Measurements from ENCODE around the gene NYAP1.
"Not testable (repeated sequence)": the region's sequence is repeated elsewhere in the genome, so short reads cannot be mapped to it uniquely, and the experiment has no call there.

Gene NYAP1

DNA sequence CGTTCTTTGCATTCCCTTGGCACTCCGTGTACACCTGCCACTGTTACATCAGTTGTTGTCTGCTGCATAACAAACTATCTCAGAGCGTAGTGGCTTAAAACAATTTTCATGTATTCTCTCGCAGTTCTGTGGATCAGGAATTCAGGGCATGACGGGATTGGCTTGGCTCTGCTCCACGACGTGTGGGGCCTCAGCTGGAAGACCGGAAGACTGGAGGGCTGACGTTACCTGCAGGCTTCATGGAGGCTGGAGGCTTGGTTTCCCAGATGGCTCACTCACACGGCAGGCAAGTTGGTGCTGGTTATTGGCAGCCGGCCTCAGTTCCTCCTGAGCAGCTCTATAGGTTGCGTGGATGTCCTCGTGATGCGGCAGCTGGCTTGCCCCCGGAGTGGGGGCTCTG lies 25.5 kb downstream of the NYAP1 start:
- DNase-seq (ENCODE audit: low read depth in 1 of 2, low spot score in 1 of 2): no peak

DNA sequence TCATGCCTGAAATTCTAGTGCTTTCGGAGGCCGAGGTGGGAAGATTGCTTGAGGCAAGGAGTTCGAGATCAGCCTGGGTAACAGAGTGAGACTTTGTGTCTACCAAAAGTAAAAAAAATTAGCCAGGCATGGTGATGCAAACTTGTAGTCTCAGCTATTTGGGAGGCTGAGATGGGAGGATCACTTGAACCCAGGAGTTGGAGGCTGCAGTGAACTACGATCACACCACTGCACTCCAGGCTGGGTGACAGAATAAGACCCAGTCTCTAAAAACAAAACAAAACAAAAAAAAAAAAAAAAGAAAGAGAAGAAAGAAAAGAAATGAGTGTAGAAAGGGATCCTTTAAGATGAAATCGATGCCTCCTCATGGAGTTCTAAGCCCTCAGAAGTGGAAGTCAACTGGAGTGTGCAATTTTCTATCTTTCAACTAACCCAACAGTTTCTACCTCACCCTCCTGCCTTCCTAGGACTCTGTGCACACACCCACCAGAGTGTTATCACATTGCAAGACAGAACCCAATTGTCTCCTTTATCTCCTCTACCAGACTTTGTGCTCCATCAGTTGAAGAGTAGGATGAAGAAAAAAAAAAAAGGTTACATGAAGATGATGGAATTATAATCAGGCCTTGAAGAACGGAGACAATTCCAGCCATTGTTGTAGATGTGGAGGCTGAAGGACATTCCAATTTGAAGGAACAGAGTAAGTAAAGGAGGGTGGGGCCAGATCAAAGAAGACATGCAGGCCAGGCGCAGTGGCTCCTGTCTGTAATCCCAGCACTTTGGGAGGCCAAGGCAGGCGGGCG lies 26.9 kb downstream of the NYAP1 start:
- DNase-seq (ENCODE audit: low read depth in 1 of 2, low spot score in 1 of 2): no peak

DNA sequence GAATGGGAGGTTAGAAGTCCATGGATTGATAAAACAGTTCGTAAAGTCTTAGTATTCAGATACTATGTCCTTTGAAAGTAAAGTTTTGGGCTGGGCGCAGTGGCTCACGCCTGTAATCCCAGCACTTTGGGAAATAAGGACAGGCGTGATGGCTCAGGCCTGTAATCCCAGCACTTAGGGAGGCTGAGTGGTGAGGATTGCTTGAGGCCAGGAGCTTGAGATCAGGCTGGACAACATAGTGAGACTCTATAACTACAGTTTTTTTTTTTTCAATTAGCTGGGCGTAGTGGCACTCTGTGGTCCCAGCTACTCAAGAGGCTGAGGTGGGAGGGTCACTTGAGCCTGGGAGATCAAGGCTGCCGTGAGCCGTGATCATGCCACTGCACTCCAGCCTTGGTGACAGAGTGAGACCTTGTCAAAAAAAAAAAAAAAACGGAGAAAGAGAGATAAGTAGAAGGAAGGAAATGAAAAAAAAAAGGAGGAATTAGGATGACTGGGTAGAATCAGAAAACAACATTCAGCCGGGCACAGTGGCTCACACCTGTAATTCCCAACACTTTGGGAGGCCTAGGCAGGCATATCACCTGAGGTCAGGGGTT lies 29.6 kb downstream of the NYAP1 start:
- DNase-seq (ENCODE audit: low read depth in 1 of 2, low spot score in 1 of 2): no peak

DNA sequence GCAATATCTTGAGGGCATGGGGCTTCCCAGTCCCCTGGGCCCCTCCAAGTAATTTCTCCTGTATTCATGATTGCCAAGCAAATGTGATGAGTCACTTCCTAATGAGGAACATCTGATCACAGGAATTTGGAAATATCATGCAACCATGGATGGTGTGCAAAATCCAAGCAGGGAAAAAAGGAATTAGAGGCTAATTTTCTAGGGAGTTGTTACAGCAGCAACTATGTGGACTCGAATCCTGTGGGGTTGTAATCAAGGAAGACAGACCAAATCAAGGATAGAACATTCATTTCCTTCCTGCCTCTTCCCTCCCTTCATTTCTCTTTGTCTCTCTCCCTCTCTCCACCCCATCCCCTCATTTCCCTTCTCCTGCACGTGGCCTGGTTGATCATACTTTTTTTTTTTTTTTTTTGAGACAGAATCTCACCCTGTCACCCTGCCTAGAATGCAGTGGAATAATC lies 31.4 kb downstream of the NYAP1 start:
- DNase-seq (ENCODE audit: low read depth in 1 of 2, low spot score in 1 of 2): no peak

DNA sequence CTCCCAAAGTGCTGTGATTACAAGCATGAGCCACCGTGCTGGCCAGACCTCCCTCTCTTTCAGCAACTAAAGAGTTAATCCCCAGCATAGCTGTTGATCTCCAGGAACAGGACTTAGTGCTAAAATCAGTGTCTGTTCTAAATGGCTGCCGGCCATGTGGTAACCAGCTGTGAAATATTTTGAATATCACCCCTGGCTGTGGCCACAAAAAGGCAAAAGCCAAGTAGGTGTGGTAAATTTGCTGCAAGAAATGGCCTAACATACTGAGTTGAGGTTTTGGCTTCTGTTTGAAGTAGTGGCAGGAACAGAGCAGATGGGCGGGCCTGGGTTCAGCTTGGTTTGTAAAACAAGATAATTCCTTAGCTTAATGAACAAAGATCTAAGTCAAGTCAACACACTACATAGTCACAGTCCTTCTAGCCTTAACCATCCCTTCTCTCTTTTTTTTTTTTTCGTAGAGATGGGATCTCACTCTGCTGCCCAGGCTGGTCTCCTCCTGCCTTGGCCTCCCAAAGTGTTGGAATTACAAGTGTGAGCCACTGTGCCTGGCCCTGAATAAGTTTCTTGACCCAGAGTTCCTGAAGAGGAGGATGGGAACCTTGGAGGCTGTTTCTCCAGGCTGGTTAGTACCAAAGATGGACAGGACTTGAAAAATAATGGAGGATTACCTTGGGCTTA lies 32.5 kb downstream of the NYAP1 start:
- DNase-seq (ENCODE audit: low read depth in 1 of 2, low spot score in 1 of 2): peak in 1 of 2 donors; percentile 12

DNA sequence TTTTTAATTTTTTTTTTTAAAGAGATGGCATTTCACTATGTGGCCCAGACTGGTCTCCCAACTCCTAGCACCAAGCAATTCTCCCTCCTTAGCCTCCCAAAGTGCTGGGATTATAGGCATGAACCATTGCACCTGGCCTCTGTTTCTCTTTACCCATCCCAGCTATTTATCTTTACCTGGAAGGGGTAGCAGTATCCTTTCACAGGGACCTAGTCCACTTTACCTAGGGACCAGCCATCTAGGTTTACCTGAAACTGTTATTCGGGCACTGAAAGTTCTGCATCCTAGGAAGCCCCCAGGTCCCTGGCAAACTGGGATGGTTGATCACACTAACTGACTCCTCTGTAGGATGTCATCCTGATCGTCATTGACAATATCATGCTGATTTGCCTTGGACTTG lies 33.6 kb downstream of the NYAP1 start:
- DNase-seq (ENCODE audit: low read depth in 1 of 2, low spot score in 1 of 2): no peak

DNA sequence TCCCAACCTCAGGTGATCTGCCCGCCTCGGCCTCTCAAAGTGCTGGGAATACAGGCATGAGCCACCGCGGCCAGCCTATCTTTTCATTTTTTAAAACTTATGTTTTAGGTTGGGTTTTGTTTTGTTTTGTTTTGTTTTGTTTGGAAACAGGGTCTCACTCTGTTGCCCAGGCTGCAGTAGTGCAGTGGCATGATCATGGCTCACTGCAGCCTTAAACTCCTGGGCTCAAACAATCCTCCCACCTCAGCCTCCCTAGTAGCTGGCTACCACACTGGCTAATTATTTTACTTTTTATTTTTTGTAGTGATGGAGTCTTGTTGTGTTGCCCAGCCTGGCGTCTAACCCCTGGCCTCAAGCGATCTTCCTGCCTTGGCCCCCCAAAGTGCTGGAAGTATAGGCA lies 35.9 kb downstream of the NYAP1 start:
- no peak for DNase-seq (ENCODE audit: low read depth in 1 of 2, low spot score in 1 of 2)

DNA sequence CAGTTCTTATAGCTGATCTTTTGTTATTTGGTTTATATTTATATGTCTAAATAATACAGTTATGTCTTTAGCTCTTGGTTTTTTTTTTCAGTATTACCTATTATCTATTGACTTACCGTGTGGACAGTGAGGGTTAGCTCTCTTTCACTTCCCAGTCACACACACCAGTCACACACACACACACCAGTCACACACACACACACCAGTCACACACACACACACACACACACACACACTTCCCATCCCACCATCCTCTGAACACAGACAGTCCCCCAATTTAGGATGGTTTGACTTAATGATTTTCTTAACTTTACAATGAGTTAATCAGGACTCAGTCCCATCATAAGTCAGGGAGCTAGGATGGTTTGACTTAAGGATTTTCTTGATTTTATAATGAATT lies 36.4 kb downstream of the NYAP1 start:
- DNase-seq (ENCODE audit: low read depth in 1 of 2, low spot score in 1 of 2): no peak

DNA sequence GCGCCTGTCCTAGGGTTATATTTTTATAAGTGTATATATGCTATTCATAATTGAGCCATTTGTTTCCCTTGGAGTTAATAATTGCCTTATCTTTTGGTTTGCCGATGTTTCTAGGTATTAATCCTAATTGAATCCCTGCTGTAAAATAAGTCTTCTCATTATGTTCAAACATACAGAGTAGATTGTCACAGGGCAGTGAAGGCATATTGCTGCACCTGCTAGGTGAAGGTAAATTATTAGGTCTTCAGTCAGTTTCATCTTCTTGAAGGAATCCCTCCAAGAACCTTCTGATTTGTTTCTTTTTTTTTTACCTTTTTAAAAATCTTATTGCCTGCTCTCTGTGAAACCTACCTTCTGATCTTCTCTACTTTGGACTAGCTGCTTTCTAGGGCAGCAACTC lies 37.3 kb downstream of the NYAP1 start:
- DNase-seq (ENCODE audit: low read depth in 1 of 2, low spot score in 1 of 2): no peak

DNA sequence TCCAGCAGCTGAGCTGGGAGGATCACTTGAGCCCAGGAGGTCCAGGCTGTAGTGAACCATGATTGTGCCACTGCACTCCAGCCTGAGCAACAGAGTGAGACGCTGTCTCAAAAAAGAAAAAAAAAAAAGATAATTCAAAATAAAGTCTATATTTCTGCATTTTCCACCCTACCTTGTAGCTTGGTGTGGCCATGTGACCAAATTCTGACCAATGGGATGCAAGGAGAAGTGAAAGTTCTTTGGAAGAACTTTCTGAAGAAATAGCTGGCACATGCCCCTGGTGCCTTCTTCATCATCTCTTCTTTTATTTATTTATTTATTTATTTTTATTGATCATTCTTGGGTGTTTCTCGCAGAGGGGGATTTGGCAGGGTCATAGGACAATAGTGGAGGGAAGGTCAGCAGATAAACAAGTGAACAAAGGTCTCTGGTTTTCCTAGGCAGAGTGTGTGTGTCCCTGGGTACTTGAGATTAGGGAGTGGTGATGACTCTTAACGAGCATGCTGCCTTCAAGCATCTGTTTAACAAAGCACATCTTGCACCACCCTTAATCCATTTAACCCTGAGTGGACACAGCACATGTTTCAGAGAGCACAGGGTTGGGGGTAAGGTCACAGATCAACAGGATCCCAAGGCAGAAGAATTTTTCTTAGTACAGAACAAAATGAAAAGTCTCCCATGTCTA lies 38.3 kb downstream of the NYAP1 start:
- not testable (repeated sequence) for DNase-seq (ENCODE audit: low read depth in 1 of 2, low spot score in 1 of 2)

DNA sequence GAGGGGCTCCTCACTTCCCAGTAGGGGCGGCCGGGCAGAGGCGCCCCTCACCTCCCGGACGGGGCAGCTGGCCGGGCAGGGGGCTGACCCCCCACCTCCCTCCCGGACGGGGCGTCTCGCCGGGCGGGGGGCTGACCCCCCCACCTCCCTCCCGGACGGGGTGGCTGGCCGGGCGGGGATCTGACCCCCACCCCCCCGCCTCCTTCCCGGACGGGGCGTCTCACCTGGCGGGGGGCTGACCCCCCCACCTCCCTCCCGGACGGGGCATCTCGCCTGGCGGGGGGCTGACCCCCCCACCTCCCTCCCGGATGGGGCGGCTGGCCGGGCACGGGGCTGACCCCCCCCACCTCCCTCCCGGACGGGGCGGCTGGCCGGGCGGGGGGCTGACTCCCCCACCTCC lies 39.5 kb downstream of the NYAP1 start:
- not testable (repeated sequence) for DNase-seq (ENCODE audit: low read depth in 1 of 2, low spot score in 1 of 2)

DNA sequence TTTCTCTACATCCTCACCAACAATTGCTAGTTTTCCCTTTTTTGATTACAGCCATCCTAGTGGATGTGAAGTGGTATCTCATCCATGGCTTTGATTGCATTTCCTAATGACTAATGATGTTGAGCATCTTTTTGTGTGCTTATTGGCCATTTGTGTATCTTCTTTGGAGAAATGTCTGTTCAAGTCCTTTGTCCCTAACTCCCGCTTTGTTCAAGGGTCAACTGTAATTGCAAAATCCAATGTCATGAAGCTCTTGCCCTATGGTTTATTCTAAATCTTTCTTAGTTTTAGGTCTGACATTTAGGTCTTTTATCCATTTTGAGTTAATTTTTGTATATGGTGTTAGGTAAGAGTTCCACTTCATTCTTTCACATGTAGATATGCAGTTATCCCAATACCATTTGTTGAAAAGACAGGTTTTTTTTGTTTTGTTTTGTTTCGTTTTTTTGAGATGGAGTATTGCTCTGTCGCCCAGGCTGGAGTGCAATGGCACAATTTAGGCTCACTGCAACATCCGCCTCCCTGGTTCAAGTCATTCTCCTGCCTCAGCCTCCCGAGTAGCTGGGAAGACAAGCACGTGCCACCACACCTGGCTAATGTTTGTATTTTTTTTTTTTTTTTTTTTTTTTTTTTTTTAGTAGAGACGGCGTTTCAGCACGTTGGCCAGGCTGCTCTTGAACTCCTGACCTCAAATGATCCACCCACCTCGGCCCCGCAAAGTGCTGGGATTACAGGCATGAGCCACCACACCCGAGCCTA lies 44.6 kb downstream of the NYAP1 start:
- DNase-seq (ENCODE audit: low read depth in 1 of 2, low spot score in 1 of 2): not testable (repeated sequence)

DNA sequence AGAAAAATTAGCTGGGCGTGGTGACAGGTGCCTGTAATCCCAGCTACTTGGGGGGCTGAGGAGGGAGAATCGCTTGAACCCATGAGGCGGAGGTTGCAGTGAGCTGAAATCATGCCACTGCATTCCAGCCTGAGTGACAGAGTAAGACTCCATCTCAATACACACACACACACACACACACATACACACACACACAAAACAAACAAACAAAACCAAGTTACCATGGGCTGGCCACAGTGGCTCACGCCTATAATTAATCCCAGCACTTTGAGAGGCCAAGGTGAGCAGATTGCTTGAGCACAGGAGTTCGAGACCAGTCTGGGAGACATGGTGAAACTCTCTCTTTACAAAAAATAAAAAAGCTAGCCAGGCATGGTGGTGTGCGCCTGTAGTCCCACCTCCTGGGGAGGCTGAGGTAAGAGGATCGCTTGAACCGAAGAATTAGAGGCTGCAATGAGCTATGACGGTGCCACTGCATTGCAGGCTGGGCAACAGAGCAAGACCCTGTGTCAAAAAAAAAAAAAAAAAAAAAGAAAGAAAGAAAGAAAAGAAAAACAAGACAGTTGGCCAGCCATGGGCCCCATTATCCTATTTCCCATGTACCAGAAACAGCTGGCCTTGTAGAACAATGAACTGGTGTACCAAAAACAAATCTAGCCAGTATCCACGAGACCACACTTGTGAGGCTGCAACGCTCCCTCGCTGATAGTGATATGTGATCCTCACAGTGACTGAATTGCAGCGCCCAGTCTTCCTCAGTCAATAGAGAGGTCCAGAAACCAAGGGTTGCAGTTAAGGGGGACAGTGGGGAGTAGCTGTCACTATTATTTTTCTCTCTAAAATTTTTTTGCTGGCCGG lies 48.7 kb downstream of the NYAP1 start:
- DNase-seq (ENCODE audit: low read depth in 1 of 2, low spot score in 1 of 2): no peak

DNA sequence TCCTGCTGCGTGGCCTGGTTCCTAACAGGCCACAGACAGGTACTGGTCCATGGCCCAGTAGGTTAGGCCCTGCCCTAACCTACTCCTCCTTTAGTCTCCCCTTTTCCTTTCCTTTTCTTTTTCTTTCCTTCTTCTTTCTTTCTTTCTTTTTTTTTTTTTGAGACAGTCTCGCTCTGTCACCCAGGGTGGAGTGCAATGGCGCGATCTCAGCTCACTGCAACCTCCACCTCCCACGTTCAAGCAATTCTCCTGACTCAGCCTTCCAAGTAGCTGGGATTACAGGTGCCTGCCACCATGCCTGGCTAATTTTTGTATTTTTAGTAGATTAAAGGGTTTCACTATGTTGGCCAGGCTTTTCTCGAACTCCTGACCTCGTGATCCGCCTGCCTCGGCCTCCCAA lies 52.3 kb downstream of the NYAP1 start:
- DNase-seq (ENCODE audit: low read depth in 1 of 2, low spot score in 1 of 2): not testable (repeated sequence)

DNA sequence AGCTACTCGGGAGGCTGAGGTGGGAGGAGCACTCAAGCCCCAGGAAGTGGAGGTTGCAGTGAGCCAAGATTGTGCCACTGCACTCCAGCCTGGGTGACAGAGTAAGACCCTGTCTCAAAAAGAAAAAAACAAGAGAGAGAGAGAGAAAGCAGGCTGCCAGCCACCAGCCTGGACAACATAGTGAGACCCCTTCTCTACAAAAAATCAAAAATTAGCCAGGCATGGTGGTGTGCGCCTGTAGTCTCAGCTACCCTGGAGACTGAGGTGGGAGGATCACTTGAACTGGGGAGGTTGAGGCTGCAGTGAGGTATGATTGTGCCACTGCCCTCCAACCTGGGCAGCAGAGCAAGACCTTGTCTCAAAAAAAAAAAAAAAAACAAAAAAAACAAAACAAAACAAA lies 53.0 kb downstream of the NYAP1 start:
- not testable (repeated sequence) for DNase-seq (ENCODE audit: low read depth in 1 of 2, low spot score in 1 of 2)

DNA sequence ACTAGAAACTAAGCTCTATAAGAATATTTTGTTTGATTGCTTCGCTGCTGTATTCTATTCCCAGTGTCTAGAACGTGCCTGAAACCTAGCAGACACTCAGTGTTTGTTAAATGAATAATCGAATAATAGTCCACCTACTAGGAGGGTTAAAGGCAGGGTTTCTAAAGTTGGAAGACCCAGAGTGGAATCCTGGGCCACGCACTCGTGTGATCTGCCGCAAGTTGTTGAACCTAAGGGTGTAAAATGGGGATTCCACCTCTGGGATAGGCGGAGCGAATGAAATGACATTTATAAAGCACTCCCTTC lies 54.6 kb downstream of the NYAP1 start:
- no peak for DNase-seq (ENCODE audit: low read depth in 1 of 2, low spot score in 1 of 2)

DNA sequence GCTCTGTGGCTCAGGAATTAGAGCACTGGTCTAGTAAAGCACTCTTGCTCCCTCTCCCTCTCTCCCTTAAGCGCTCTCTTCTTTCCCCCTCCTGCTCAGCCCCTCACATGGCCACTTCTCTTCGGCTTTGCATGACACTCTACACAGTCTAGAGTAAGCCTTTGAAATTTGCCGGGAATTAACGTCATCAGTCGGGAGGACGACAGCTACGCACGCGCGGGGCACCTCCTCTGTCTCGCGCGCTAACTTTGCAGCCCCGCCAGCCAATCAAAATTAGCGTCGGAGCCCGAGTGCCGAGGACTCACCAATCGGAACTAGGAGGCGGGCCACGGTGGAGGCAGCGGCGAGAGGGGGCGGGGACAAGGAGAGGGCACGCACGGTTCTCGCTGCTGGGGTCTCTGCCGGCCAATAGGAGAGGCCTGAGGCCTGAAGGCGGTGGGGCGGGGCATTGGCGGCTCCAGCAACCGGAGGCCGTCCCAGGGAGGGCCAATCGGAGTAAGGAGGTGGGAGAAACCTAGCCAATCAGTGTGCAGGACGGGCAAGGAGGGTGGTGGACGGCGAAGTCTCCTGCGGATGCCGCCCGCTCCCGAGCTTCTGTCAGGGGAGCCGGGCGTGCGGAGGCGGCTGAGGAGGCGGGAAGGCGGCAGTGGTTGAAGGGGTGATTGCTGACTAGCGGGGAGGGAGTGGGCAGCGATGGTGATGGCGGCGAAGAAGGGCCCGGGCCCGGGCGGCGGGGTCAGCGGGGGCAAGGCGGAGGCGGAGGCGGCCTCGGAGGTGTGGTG lies 55.1 kb downstream of the NYAP1 start, which contains the start of gene AGFG2:
Gene AGFG2 (plus strand): TSS at position 550 of the 782 bp plus-strand sequence. CDS start 144 bp downstream, at position 694.
- peak; percentile 99 to 100 for DNase-seq (ENCODE audit: low read depth in 1 of 2, low spot score in 1 of 2)

DNA sequence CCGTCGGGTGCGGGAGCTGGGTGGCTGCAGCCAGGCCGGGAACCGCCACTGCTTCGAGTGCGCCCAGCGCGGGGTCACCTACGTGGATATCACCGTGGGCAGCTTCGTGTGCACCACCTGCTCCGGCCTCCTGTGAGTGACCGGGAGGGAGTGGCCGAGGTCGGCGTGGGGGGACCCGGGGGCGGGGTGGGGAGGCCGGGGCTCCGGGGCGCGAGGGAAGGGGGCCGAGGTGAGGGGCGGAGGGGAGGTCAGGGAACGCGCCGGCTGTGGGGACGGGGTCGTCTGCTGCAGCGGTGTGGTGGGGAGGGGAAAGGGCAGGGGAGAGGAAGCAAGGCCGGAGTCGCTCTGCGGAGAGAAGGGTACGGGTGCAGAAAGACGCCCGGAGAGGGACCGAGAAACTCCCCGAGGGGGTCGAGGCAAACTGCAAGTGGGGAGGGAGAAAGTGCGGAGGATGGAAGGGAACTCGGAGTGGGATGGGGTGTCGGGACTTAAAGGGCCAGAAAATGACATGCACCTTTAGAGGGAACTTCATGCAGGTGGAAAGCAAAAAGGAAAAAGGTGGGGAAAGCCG lies 55.8 kb downstream of the NYAP1 start:
- no peak for DNase-seq (ENCODE audit: low read depth in 1 of 2, low spot score in 1 of 2)

All from activated CD4-positive, alpha-beta T cell treated with anti-CD3 and anti-CD28 coated beads, Interleukin-2, amount 50 U/mL, for 24 hours (primary cell).